Activated T-cell treated with anti-CD3 and anti-CD28 coated beads, Interleukin-2, amount 50 U/mL, for 4 hours (primary cell): ENCODE measurements around the gene MBNL1. TPM values are rescaled to one million over a fixed set of nuclear protein-coding genes. Genes with fewer than 3 reads are reported as not detected.
"Not testable (repeated sequence)": the region's sequence is repeated elsewhere in the genome, so short reads cannot be mapped to it uniquely, and the experiment has no call there.

Source experiments
- ATAC-seq, 2 donors: fragments of 200-7000 bp; cut with Tn5 transposase; one replicate each; pipeline ENCODE4 v1.10.0; 2021
- DNase-seq: peaks from one replicate; pipeline ENCODE4 v3.0.0-alpha.2; 2020
- H3K27me3 Mint-ChIP-seq: one replicate; pipeline ENCODE4 v1.8.0; 2021; ENCODE audit warnings: low read depth, mixed read lengths
- H3K36me3 Mint-ChIP-seq: one replicate; pipeline ENCODE4 v1.8.0; 2022; ENCODE audit warnings: mixed read lengths; ENCODE audit not compliant: insufficient read depth
- H3K4me1 Mint-ChIP-seq: one replicate; pipeline ENCODE4 v1.8.0; 2021; ENCODE audit warnings: low read depth, mixed read lengths
- H3K4me3 Mint-ChIP-seq: one replicate; pipeline ENCODE4 v1.8.0; 2021; ENCODE audit warnings: mild to moderate bottlenecking, moderate library complexity, mixed read lengths
- H3K9me3 Mint-ChIP-seq: one replicate; pipeline ENCODE4 v1.8.0; 2021; ENCODE audit warnings: mixed read lengths
- total RNA-seq, 3 donors: library from RNA; stranded (reverse); gene quantifications; one replicate each; pipeline ENCODE4 v1.2.1, GENCODE V29; 2021

The MBNL1 gene
- total RNA-seq, 3 donors from 2014 or later = 343 to 376 (median 347) TPM

GRCh38 chr3:152421162-152421561 lies 152.4 kb downstream of the MBNL1 start:
- no peak for ATAC-seq
- peaks cover 80% of the 10 kb centered on the region for H3K36me3 Mint-ChIP-seq
- no peak overlapping the region for H3K4me3 Mint-ChIP-seq

GRCh38 chr3:152426393-152426792 lies 157.7 kb downstream of the MBNL1 start:
- H3K36me3 Mint-ChIP-seq = peaks cover 55% of the 10 kb centered on the region
- no peak overlapping the region for H3K4me3 Mint-ChIP-seq
- H3K4me1 Mint-ChIP-seq = peaks cover 67% of the 10 kb centered on the region
- DNase-seq = no peak
- ATAC-seq = no peak
- H3K9me3 Mint-ChIP-seq = peaks cover 9% of the 10 kb centered on the region
- H3K27me3 Mint-ChIP-seq = no peaks in the 10 kb centered on the region

More at GRCh38 chr3:152421162-152421561, 152.4 kb downstream of the MBNL1 start:
- Mint-ChIP-seq H3K27me3 (no peaks in the 10 kb centered on the region), H3K4me1 (peaks cover 80% of the 10 kb centered on the region), H3K9me3 (peaks cover 15% of the 10 kb centered on the region)
- DNase-seq = no peak

- Mint-ChIP-seq H3K4me1 (peaks cover 46% of the 10 kb centered on the region), H3K36me3 (peaks cover 50% of the 10 kb centered on the region), H3K9me3 (no peaks in the 10 kb centered on the region), H3K4me3 (no peak overlapping the region), H3K27me3 (no peaks in the 10 kb centered on the region)
- DNase-seq (no peak), ATAC-seq (no peak)
Observed at GRCh38 chr3:152428577-152428976, 159.8 kb downstream of the MBNL1 start.

- peaks cover 51% of the 10 kb centered on the region for H3K36me3 Mint-ChIP-seq
- ATAC-seq (no peak), DNase-seq (no peak)
- no peaks in the 10 kb centered on the region for H3K27me3 Mint-ChIP-seq
- H3K9me3 Mint-ChIP-seq = peaks cover 12% of the 10 kb centered on the region
- H3K4me3 Mint-ChIP-seq = no peak overlapping the region
- H3K4me1 Mint-ChIP-seq = peaks cover 43% of the 10 kb centered on the region
Observed at GRCh38 chr3:152430223-152431002, 161.7 kb downstream of the MBNL1 start.

- ATAC-seq (no peak), DNase-seq (no peak)
- Mint-ChIP-seq H3K27me3 (no peaks in the 10 kb centered on the region), H3K36me3 (peaks cover 61% of the 10 kb centered on the region), H3K9me3 (peaks cover 12% of the 10 kb centered on the region), H3K4me1 (peaks cover 57% of the 10 kb centered on the region), H3K4me3 (no peak overlapping the region)
Observed at GRCh38 chr3:152434142-152434541, 165.4 kb downstream of the MBNL1 start.

- H3K27me3 Mint-ChIP-seq, ATAC-seq, H3K4me3 Mint-ChIP-seq, DNase-seq: not testable (repeated sequence)
- Mint-ChIP-seq H3K9me3 (peaks cover 12% of the 10 kb centered on the region), H3K36me3 (peaks cover 68% of the 10 kb centered on the region), H3K4me1 (peaks cover 64% of the 10 kb centered on the region)
Observed at GRCh38 chr3:152435210-152435609, 166.5 kb downstream of the MBNL1 start.

GRCh38 chr3:152436707-152437590 lies 168.2 kb downstream of the MBNL1 start:
- no peak for DNase-seq
- Mint-ChIP-seq H3K4me3 (no peak overlapping the region), H3K9me3 (peaks cover 12% of the 10 kb centered on the region), H3K4me1 (peaks cover 69% of the 10 kb centered on the region), H3K36me3 (peaks cover 61% of the 10 kb centered on the region), H3K27me3 (no peaks in the 10 kb centered on the region)
- no peak for ATAC-seq

GRCh38 chr3:152438181-152438580 lies 169.5 kb downstream of the MBNL1 start:
- Mint-ChIP-seq H3K36me3 (peaks cover 50% of the 10 kb centered on the region), H3K27me3 (no peaks in the 10 kb centered on the region), H3K4me3 (no peak overlapping the region), H3K9me3 (peaks cover 12% of the 10 kb centered on the region), H3K4me1 (peaks cover 77% of the 10 kb centered on the region)
- DNase-seq (no peak), ATAC-seq (peak; percentile 38 to 55)

- DNase-seq (no peak), ATAC-seq (no peak)
- H3K4me1 Mint-ChIP-seq = peaks cover 83% of the 10 kb centered on the region
- peaks cover 12% of the 10 kb centered on the region for H3K9me3 Mint-ChIP-seq
- H3K36me3 Mint-ChIP-seq = peaks cover 48% of the 10 kb centered on the region
- no peaks in the 10 kb centered on the region for H3K27me3 Mint-ChIP-seq
- no peak overlapping the region for H3K4me3 Mint-ChIP-seq
Observed at GRCh38 chr3:152438706-152439105, 170.0 kb downstream of the MBNL1 start.

- H3K9me3 Mint-ChIP-seq, ATAC-seq, H3K4me3 Mint-ChIP-seq, H3K27me3 Mint-ChIP-seq, DNase-seq: not testable (repeated sequence)
- Mint-ChIP-seq H3K4me1 (peaks cover 84% of the 10 kb centered on the region), H3K36me3 (peaks cover 34% of the 10 kb centered on the region)
Observed at GRCh38 chr3:152440243-152440642, 171.5 kb downstream of the MBNL1 start.

GRCh38 chr3:152443212-152444023 lies 174.7 kb downstream of the MBNL1 start:
- Mint-ChIP-seq H3K27me3 (no peaks in the 10 kb centered on the region), H3K36me3 (peaks cover 35% of the 10 kb centered on the region), H3K9me3 (no peaks in the 10 kb centered on the region), H3K4me3 (no peak overlapping the region), H3K4me1 (peaks cover 74% of the 10 kb centered on the region)
- ATAC-seq (peak in 1 of 2 donors; percentile 38), DNase-seq (no peak)

- no peak overlapping the region for H3K4me3 Mint-ChIP-seq
- no peaks in the 10 kb centered on the region for H3K9me3 Mint-ChIP-seq
- DNase-seq = no peak
- no peaks in the 10 kb centered on the region for H3K27me3 Mint-ChIP-seq
- peaks cover 29% of the 10 kb centered on the region for H3K36me3 Mint-ChIP-seq
- no peak for ATAC-seq
- peaks cover 68% of the 10 kb centered on the region for H3K4me1 Mint-ChIP-seq
Observed at GRCh38 chr3:152444029-152444641, 175.4 kb downstream of the MBNL1 start.

GRCh38 chr3:152445212-152445611 lies 176.5 kb downstream of the MBNL1 start:
- Mint-ChIP-seq H3K27me3 (no peaks in the 10 kb centered on the region), H3K4me3 (no peak overlapping the region), H3K4me1 (peaks cover 59% of the 10 kb centered on the region), H3K9me3 (no peaks in the 10 kb centered on the region), H3K36me3 (peaks cover 21% of the 10 kb centered on the region)
- ATAC-seq (peak; percentile 32 to 46), DNase-seq (no peak)
